DMS114 treated with DMSO at 0.1 percent for 48 hours (cell line): ENCODE measurements around the gene GALNT14.

Experiments
- DNase-seq: peaks from one replicate; lab custom pipeline; 2025; ENCODE audit not compliant: unreplicated experiment; lab: John Stamatoyannopoulos, UW

Gene GALNT14

DNA sequence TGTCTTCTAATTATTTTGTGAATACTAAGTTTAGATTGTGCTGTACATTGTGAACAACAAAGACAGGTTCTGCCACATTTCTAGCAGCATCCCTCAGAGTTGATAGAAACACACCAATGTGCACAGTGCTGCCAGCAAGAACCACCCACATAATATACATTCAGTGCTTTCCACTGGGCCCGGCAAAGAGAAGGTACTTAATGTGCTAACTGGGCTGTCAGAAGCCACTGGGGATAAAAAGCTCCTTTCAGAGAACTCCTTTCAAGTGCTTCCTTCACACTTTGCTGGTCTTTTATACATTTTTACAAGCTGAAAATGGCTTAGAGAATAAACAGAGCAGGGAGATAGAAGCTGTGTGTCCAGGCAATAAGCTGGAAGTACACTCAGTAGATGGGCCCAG, 273.0 kb downstream of the GALNT14 start:
- DNase-seq = no peak

GRCh38 chr2:30862054-30862651, 276.1 kb downstream of the GALNT14 start:
- DNase-seq = peak; percentile 60

DNA sequence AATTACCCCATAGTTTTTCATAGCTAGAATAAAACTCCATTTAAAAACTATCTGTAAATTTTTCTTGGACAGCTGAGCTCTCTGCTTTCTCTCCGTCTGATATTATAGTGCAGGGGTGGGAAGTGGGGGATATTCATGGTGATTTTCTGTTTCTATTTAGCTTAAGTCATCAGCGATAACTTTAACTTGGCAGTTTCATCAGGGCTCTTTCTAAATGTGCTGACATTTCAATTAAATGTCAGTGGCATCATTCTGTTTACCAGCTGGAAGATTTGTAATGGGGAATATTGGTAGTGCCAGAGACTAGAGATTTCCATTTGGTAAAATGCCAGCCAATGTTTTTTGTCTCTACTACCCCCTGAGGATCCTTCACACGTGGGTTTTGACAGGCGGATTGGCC, 277.5 kb downstream of the GALNT14 start:
- no peak for DNase-seq
